ENCODE measurements around the gene FAN1. TPM values are rescaled to one million over a fixed set of nuclear protein-coding genes. Genes with fewer than 3 reads are reported as not detected.
"Not testable (repeated sequence)": the region's sequence is repeated elsewhere in the genome, so short reads cannot be mapped to it uniquely, and the experiment has no call there.

FAN1 gene
- total RNA-seq, 1 donor from 2014 or later, result 12.1 TPM

- Histone ChIP-seq H3K27me3 (no peaks in the 10 kb centered on the region), H3K4me1 (no peaks in the 10 kb centered on the region), H3K27ac (no peak overlapping the region), H3K36me3 (no peaks in the 10 kb centered on the region), H3K4me3 (no peak overlapping the region), H3K9me3 (no peaks in the 10 kb centered on the region)
- intact Hi-C loops (cut with DNase I), result no loop called here
- DNase-seq (ENCODE audit: low spot score in 2 of 2), result no peak
- TF ChIP-seq, protein P1, sequence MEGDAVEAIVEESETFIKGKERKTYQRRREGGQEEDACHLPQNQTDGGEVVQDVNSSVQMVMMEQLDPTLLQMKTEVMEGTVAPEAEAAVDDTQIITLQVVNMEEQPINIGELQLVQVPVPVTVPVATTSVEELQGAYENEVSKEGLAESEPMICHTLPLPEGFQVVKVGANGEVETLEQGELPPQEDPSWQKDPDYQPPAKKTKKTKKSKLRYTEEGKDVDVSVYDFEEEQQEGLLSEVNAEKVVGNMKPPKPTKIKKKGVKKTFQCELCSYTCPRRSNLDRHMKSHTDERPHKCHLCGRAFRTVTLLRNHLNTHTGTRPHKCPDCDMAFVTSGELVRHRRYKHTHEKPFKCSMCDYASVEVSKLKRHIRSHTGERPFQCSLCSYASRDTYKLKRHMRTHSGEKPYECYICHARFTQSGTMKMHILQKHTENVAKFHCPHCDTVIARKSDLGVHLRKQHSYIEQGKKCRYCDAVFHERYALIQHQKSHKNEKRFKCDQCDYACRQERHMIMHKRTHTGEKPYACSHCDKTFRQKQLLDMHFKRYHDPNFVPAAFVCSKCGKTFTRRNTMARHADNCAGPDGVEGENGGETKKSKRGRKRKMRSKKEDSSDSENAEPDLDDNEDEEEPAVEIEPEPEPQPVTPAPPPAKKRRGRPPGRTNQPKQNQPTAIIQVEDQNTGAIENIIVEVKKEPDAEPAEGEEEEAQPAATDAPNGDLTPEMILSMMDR (IDR thresholded peaks at IDR 0.05), result no peak
Measured at GRCh38 chr15:30877070-30877469, 26.6 kb upstream of the FAN1 start.

GRCh38 chr15:30878515-30878914, 25.2 kb upstream of the FAN1 start:
- intact Hi-C loops (cut with DNase I), result no loop called here
- TF ChIP-seq, protein P1 (IDR thresholded peaks at IDR 0.05), result no peak

DNA sequence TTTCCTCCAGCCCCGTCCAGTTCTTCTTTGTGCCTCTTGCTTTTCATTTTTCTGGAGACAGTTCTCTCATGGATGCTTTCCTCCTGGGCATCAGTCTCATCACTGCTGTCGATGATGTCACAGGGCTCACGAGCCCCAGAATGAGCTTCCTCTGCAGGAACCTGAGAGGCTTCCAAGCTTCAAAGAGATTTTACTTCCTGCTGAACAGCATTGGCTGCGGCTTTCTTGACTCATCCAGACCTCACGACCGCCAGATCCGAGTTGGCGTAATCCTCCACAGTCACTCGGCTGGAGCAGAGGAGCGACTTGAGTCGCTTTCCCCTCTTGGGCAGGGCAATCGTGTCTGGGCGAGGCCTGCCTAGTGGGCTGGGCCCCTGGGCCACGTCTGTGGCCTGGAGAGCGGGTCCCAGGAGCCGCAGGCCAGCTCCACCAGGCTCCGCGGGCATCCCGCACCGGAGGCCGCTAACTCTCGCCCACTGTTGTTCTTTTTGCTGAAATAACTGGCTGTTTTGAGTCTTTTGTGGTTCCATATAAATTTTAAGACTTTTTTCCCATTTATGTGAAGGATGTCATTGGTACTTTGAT, 20.8 kb upstream of the FAN1 start:
- H3K4me3 ChIP-seq, result no peak overlapping the region
- H3K36me3 ChIP-seq, result no peaks in the 10 kb centered on the region
- H3K9me3 ChIP-seq, result no peaks in the 10 kb centered on the region
- H3K4me1 ChIP-seq, result no peaks in the 10 kb centered on the region
- DNase-seq (ENCODE audit: low spot score in 2 of 2), result no peak
- H3K27me3 ChIP-seq, result no peaks in the 10 kb centered on the region
- TF ChIP-seq, protein P1 (IDR thresholded peaks at IDR 0.05), result no peak
- no peak overlapping the region for H3K27ac ChIP-seq
- intact Hi-C loops (cut with DNase I), result no loop called here

More at GRCh38 chr15:30878515-30878914, 25.2 kb upstream of the FAN1 start:
- DNase-seq (ENCODE audit: low spot score in 2 of 2), result no peak
- Histone ChIP-seq H3K4me3 (no peak overlapping the region), H3K27me3 (no peaks in the 10 kb centered on the region), H3K9me3 (no peaks in the 10 kb centered on the region), H3K27ac (no peak overlapping the region), H3K4me1 (no peaks in the 10 kb centered on the region), H3K36me3 (no peaks in the 10 kb centered on the region)

DNA sequence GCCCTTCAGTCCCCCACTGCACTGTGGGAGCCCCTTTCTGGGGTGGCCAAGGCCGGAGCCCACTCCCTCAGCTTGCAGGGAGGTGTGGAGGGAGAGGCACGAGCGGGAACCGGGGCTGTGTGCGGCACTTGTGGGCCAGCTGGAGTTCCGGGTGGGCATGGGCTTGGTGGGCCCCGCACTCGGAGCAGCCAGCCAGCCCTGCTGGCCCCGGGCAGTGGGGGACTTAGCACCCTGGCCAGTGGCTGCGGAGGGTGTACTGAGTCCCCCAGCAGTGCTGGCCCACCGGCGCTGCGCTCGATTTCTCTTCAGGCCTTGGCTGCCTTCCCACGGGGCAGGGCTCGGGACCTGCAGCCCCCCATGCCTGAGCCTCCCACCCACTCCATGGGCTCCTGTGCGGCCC, 20.0 kb upstream of the FAN1 start:
- DNase-seq (ENCODE audit: low spot score in 2 of 2); H3K27me3 ChIP-seq; H3K4me1 ChIP-seq; H3K36me3 ChIP-seq; H3K9me3 ChIP-seq; H3K27ac ChIP-seq; intact Hi-C loops (cut with DNase I); H3K4me3 ChIP-seq: not testable (repeated sequence)

GRCh38 chr15:30885814-30886213, 17.9 kb upstream of the FAN1 start:
- Histone ChIP-seq H3K36me3 (no peaks in the 10 kb centered on the region), H3K4me3 (no peak overlapping the region), H3K4me1 (no peaks in the 10 kb centered on the region), H3K27me3 (no peaks in the 10 kb centered on the region), H3K27ac (no peak overlapping the region), H3K9me3 (no peaks in the 10 kb centered on the region)
- TF ChIP-seq, protein P1 (IDR thresholded peaks at IDR 0.05), result no peak
- intact Hi-C loops (cut with DNase I), result no loop called here
- DNase-seq (ENCODE audit: low spot score in 2 of 2), result no peak

- H3K27me3 ChIP-seq, result no peaks in the 10 kb centered on the region
Measured at GRCh38 chr15:30889196-30889595, 14.5 kb upstream of the FAN1 start.

More at GRCh38 chr15:30889196-30889595, 14.5 kb upstream of the FAN1 start:
- DNase-seq (ENCODE audit: low spot score in 2 of 2), result no peak
- intact Hi-C loops (cut with DNase I), result no loop called here
- H3K36me3 ChIP-seq, result no peaks in the 10 kb centered on the region
- H3K9me3 ChIP-seq, result no peaks in the 10 kb centered on the region
- H3K4me3 ChIP-seq, result no peak overlapping the region
- TF ChIP-seq, protein P1 (IDR thresholded peaks at IDR 0.05), result no peak
- no peak overlapping the region for H3K27ac ChIP-seq
- H3K4me1 ChIP-seq, result no peaks in the 10 kb centered on the region
